Measurements from ENCODE around the gene SUCNR1.

SUCNR1 gene

GRCh38 chr3:151901644-151902285 lies 28.3 kb downstream of the SUCNR1 start:
- H3K4me3 Mint-ChIP-seq, result no peak overlapping the region
- H3K27me3 Mint-ChIP-seq (ENCODE audit: low read depth), result peaks cover 9% of the 10 kb centered on the region
- H3K9me3 Mint-ChIP-seq, result no peaks in the 10 kb centered on the region
- H3K27ac Mint-ChIP-seq, result no peak overlapping the region
- H3K4me1 Mint-ChIP-seq (ENCODE audit: low read depth), result peaks cover 13% of the 10 kb centered on the region
- peaks cover 2% of the 10 kb centered on the region for H3K36me3 Mint-ChIP-seq (ENCODE audit: low read depth)

- H3K9me3 Mint-ChIP-seq, result no peaks in the 10 kb centered on the region
- peaks cover 2% of the 10 kb centered on the region for H3K36me3 Mint-ChIP-seq (ENCODE audit: low read depth)
- peaks cover 13% of the 10 kb centered on the region for H3K4me1 Mint-ChIP-seq (ENCODE audit: low read depth)
- peaks cover 17% of the 10 kb centered on the region for H3K27me3 Mint-ChIP-seq (ENCODE audit: low read depth)
- no peak overlapping the region for H3K27ac Mint-ChIP-seq
- H3K4me3 Mint-ChIP-seq, result no peak overlapping the region
Measured at GRCh38 chr3:151903501-151903991, 30.1 kb downstream of the SUCNR1 start.

- H3K4me3 Mint-ChIP-seq, result no peak overlapping the region
- peaks cover 26% of the 10 kb centered on the region for H3K27me3 Mint-ChIP-seq (ENCODE audit: low read depth)
- H3K27ac Mint-ChIP-seq, result no peak overlapping the region
- H3K36me3 Mint-ChIP-seq (ENCODE audit: low read depth), result peaks cover 2% of the 10 kb centered on the region
- H3K4me1 Mint-ChIP-seq (ENCODE audit: low read depth), result peaks cover 6% of the 10 kb centered on the region
- H3K9me3 Mint-ChIP-seq, result no peaks in the 10 kb centered on the region
Measured at GRCh38 chr3:151905647-151906046, 32.2 kb downstream of the SUCNR1 start.

- Mint-ChIP-seq H3K27ac (no peak overlapping the region), H3K4me1 (ENCODE audit: low read depth) (no peaks in the 10 kb centered on the region), H3K27me3 (ENCODE audit: low read depth) (peaks cover 24% of the 10 kb centered on the region), H3K36me3 (ENCODE audit: low read depth) (peaks cover under 1% of the 10 kb centered on the region), H3K4me3 (no peak overlapping the region), H3K9me3 (no peaks in the 10 kb centered on the region)
Measured at GRCh38 chr3:151906751-151907150, 33.3 kb downstream of the SUCNR1 start.

- H3K36me3 Mint-ChIP-seq (ENCODE audit: low read depth), result no peaks in the 10 kb centered on the region
- no peaks in the 10 kb centered on the region for H3K4me1 Mint-ChIP-seq (ENCODE audit: low read depth)
- H3K27me3 Mint-ChIP-seq (ENCODE audit: low read depth), result peaks cover 22% of the 10 kb centered on the region
- no peak overlapping the region for H3K4me3 Mint-ChIP-seq
- no peaks in the 10 kb centered on the region for H3K9me3 Mint-ChIP-seq
- H3K27ac Mint-ChIP-seq, result no peak overlapping the region
Measured at GRCh38 chr3:151908399-151908798, 35.0 kb downstream of the SUCNR1 start.

GRCh38 chr3:151909681-151910405 lies 36.4 kb downstream of the SUCNR1 start:
- Mint-ChIP-seq H3K36me3 (ENCODE audit: low read depth) (no peaks in the 10 kb centered on the region), H3K27ac (no peak overlapping the region), H3K9me3 (no peaks in the 10 kb centered on the region), H3K4me1 (ENCODE audit: low read depth) (no peaks in the 10 kb centered on the region), H3K27me3 (ENCODE audit: low read depth) (peaks cover 22% of the 10 kb centered on the region), H3K4me3 (no peak overlapping the region)

- H3K36me3 Mint-ChIP-seq (ENCODE audit: low read depth), result no peaks in the 10 kb centered on the region
- no peaks in the 10 kb centered on the region for H3K9me3 Mint-ChIP-seq
- peaks cover 24% of the 10 kb centered on the region for H3K27me3 Mint-ChIP-seq (ENCODE audit: low read depth)
- no peak overlapping the region for H3K4me3 Mint-ChIP-seq
- H3K27ac Mint-ChIP-seq, result no peak overlapping the region
- no peaks in the 10 kb centered on the region for H3K4me1 Mint-ChIP-seq (ENCODE audit: low read depth)
Measured at GRCh38 chr3:151911462-151911861, 38.0 kb downstream of the SUCNR1 start.

GRCh38 chr3:151912028-151912427 lies 38.6 kb downstream of the SUCNR1 start:
- Mint-ChIP-seq H3K27ac (no peak overlapping the region), H3K9me3 (no peaks in the 10 kb centered on the region), H3K27me3 (ENCODE audit: low read depth) (peaks cover 18% of the 10 kb centered on the region), H3K4me3 (no peak overlapping the region), H3K36me3 (ENCODE audit: low read depth) (no peaks in the 10 kb centered on the region), H3K4me1 (ENCODE audit: low read depth) (no peaks in the 10 kb centered on the region)

GRCh38 chr3:151916781-151917180 lies 43.3 kb downstream of the SUCNR1 start:
- H3K4me1 Mint-ChIP-seq (ENCODE audit: low read depth), result no peaks in the 10 kb centered on the region

GRCh38 chr3:151918253-151919029 lies 45.0 kb downstream of the SUCNR1 start:
- Mint-ChIP-seq H3K4me1 (ENCODE audit: low read depth) (no peaks in the 10 kb centered on the region), H3K27ac (no peak overlapping the region), H3K27me3 (ENCODE audit: low read depth) (peaks cover 8% of the 10 kb centered on the region), H3K9me3 (no peaks in the 10 kb centered on the region), H3K4me3 (no peak overlapping the region), H3K36me3 (ENCODE audit: low read depth) (no peaks in the 10 kb centered on the region)

More at GRCh38 chr3:151916781-151917180, 43.3 kb downstream of the SUCNR1 start:
- Mint-ChIP-seq H3K9me3 (no peaks in the 10 kb centered on the region), H3K27ac (no peak overlapping the region), H3K27me3 (ENCODE audit: low read depth) (peaks cover 4% of the 10 kb centered on the region), H3K36me3 (ENCODE audit: low read depth) (no peaks in the 10 kb centered on the region), H3K4me3 (no peak overlapping the region)

GRCh38 chr3:151919030-151919328 lies 45.5 kb downstream of the SUCNR1 start:
- no peak overlapping the region for H3K4me3 Mint-ChIP-seq
- H3K4me1 Mint-ChIP-seq (ENCODE audit: low read depth), result no peaks in the 10 kb centered on the region
- H3K36me3 Mint-ChIP-seq (ENCODE audit: low read depth), result no peaks in the 10 kb centered on the region
- H3K27me3 Mint-ChIP-seq (ENCODE audit: low read depth), result peaks cover 8% of the 10 kb centered on the region
- H3K27ac Mint-ChIP-seq, result no peak overlapping the region
- no peaks in the 10 kb centered on the region for H3K9me3 Mint-ChIP-seq

- Mint-ChIP-seq H3K9me3 (no peaks in the 10 kb centered on the region), H3K4me3 (no peak overlapping the region), H3K36me3 (ENCODE audit: low read depth) (no peaks in the 10 kb centered on the region), H3K27me3 (ENCODE audit: low read depth) (peaks cover 11% of the 10 kb centered on the region), H3K27ac (no peak overlapping the region), H3K4me1 (ENCODE audit: low read depth) (no peaks in the 10 kb centered on the region)
Measured at GRCh38 chr3:151919446-151919845, 46.0 kb downstream of the SUCNR1 start.

GRCh38 chr3:151923901-151924300 lies 50.5 kb downstream of the SUCNR1 start:
- no peaks in the 10 kb centered on the region for H3K9me3 Mint-ChIP-seq
- H3K27me3 Mint-ChIP-seq (ENCODE audit: low read depth), result peaks cover 16% of the 10 kb centered on the region
- no peak overlapping the region for H3K27ac Mint-ChIP-seq
- no peaks in the 10 kb centered on the region for H3K36me3 Mint-ChIP-seq (ENCODE audit: low read depth)
- peaks cover 2% of the 10 kb centered on the region for H3K4me1 Mint-ChIP-seq (ENCODE audit: low read depth)
- H3K4me3 Mint-ChIP-seq, result no peak overlapping the region

- H3K4me3 Mint-ChIP-seq, result no peak overlapping the region
- peaks cover 16% of the 10 kb centered on the region for H3K27me3 Mint-ChIP-seq (ENCODE audit: low read depth)
- no peaks in the 10 kb centered on the region for H3K9me3 Mint-ChIP-seq
- H3K27ac Mint-ChIP-seq, result no peak overlapping the region
- peaks cover 2% of the 10 kb centered on the region for H3K4me1 Mint-ChIP-seq (ENCODE audit: low read depth)
- H3K36me3 Mint-ChIP-seq (ENCODE audit: low read depth), result no peaks in the 10 kb centered on the region
Measured at GRCh38 chr3:151924753-151925152, 51.3 kb downstream of the SUCNR1 start.

GRCh38 chr3:151925419-151925818 lies 52.0 kb downstream of the SUCNR1 start:
- H3K9me3 Mint-ChIP-seq, result no peaks in the 10 kb centered on the region
- H3K27me3 Mint-ChIP-seq (ENCODE audit: low read depth), result peaks cover 16% of the 10 kb centered on the region
- no peak overlapping the region for H3K4me3 Mint-ChIP-seq
- H3K36me3 Mint-ChIP-seq (ENCODE audit: low read depth), result no peaks in the 10 kb centered on the region
- H3K27ac Mint-ChIP-seq, result no peak overlapping the region
- H3K4me1 Mint-ChIP-seq (ENCODE audit: low read depth), result peaks cover 2% of the 10 kb centered on the region

All from T-helper 1 cell treated with Interleukin-12 subunit alpha and Interleukin-12 subunit beta and Interleukin-4 antibody, amounts not matched to agents 30 μg/mL and 1 μg/mL, for 36 hours (primary cell).